SK-MEL-5 (cell line): Measurements from ENCODE around the gene PSMB3. TPM values are rescaled to one million over a fixed set of nuclear protein-coding genes. Genes with fewer than 3 reads are reported as not detected.

ENCODE experiments used
- DNase-seq: peaks from one replicate; pipeline ENCODE4 v3.0.0-alpha.2; 2016; ENCODE audit warnings: low read depth, low spot score
- in situ Hi-C: cut with HindIII; loops from 2 replicates; pipeline ENCODE4 v1.10.0; 2016; ENCODE audit warnings: low sequenced_read_pairs, high pct_unique_total_duplicates, low pct_unique_long_range_greater_than_20kb
- polyA plus RNA-seq, 2 experiments: library from polyadenylated mRNA; depleted of rRNA; stranded (reverse); fragments of >200 nt; gene quantifications; 2 replicates each; pipeline ENCODE4 v1.2.3, GENCODE V29; 2015
- total RNA-seq: library from RNA; depleted of rRNA; stranded (reverse); fragments of >200 nt; shearing (Covaris generic); gene quantifications from 2 replicates; pipeline ENCODE4 v1.2.3, GENCODE V29; 2014; rRNA removed

Gene PSMB3
- 300 and 342 TPM in 2 replicates for total RNA-seq
- polyA plus RNA-seq (2015; cell fraction: cytosol; rRNA removed), result 235 and 321 TPM in 2 replicates
- 50.7 and 62.3 TPM in 2 replicates for polyA plus RNA-seq (2015; cell fraction: nucleus; rRNA removed)

- in situ Hi-C loops, result no loop called here
- DNase-seq, result peak; percentile 100
Measured at GRCh38 chr17:38752308-38753070, at the start of gene PSMB3. TSS of gene PSMB3 (plus strand) at chr17:38752741. CDS start at chr17:38752827, 86 bp downstream.

DNA sequence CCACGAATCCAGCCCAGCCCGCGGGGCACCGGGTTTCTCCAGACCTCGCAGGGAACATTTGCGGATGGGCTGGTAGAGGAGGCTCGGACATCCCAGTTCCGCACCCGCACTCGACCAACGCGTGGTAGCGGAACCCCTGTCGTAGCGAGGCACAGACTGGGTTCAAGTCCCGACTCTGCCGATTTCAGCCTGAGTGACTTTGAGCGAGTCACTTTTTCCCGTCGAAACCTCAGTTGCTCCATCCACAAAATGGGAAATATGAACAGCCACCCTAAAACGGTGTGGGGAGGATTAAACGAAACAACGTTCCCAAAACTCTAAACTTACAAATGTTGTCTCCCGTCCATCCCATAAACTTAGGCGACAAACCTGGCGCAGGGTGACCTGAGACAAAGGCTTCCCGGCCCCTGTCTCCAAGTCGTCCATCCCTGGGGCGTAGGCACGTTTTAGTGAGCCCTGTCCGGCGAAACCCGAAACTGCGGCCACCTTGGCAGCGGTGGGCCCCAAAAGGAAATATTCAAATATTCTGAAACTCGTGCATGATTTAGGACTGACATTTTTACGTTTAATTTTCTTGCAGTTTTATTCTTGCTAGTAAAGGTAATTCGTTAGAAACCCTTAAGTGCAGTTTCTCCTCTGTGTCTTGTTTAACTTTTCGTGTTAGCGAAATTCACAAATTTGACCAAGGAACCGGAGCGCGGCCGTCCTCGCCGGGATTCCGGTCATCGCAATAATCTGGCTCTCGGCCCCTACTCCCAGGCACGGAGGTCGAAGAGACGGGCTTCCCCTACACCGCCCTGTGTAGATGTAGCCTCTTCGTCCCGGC, 49.4 kb upstream of the PSMB3 start:
- DNase-seq, result no peak
- in situ Hi-C loops, result no loop called here

DNA sequence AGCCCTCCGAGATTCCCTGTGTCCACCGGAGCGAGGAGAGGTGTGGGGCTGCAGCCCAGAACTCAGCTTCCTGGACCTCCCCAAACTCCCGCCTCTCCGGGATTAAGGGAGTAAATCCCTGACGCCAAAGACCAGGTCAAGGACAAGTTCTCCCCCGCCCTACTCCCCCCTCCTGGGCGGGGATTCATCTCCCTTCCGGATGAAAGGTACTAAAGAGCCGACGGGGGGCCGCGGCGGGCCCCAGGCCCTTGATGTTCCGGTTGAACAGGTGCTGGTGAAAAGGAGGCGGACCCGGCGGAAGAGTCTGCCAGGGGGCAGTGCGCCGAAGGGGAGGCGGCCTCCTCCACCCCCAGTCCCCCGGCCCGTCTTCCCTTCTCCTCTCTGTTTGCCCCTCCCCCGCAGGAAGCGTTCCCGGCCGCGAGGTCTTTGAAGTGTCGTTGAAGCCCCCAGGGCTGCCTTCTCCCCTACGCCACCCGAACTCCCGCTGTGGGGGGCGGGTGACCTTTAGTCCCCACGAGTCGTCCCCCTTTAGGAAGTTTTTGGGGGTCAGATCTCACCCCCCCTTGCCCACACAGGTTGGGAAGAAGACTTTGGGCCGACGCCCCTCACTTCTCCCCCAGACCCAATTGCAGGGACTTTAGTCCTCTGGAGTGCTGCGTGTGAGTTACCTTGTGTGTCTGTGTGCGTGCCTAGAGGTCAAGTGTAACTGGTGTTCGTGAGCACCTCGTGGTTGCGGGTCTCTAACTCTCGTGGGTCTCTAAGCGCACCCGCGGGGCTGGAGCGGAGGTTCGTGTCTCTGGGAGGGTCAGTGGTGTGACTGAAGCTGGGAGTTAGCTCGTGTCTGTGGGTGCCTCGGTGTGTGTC, 48.6 kb upstream of the PSMB3 start:
- in situ Hi-C loops, result no loop called here
- no peak for DNase-seq

DNA sequence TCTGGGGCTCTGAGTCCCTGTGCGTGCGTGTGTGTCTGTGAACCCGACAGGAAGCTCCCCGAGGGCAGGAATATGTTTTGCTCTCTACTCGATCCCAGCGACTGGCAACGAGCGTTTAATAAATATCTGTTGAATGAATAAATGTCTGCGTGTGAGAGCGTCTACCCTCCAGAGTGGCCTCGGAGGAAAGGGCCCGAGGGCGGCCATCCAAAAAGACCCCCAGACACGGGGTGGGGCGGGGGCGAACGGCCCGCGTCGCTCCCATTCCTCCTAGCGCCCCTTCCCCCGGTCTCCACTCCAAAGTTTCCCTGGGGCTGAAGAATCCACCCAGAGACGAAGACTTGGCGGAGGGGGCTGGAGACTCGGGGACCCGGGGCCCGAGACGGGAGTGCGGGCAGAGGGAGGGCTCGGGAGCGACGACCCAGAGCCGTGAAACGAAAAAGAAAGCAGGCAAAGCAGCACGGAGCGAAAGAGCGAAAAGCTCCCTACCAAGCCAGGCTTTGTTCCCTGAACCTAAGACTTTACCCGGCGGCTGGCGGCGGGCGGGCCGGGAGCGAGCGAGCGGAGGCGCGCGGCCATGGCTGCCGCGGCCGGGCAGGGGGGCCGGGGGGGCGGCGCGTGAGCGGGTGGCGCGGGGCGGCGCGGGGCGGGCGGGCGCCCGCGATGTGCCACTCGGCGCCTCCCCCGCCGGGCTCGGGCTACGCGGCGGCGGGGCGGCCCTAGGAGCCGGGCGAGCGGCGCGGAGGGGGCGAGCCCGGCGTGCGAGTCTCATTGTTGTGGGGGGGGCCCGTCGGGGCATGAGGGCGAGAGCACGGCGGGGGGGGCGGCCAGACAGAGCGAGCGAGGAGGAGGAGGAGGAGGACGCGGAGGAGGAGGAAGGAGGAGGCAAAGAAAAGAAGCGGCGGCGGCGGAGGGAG, 47.7 kb upstream of the PSMB3 start, which contains the start of gene MLLT6:
TSS of gene MLLT6 (plus strand) at position 668 of the 917 bp plus-strand sequence. CDS start 360 bp downstream, outside the sequence.
- peak; percentile 63 for DNase-seq
- in situ Hi-C loops, result no loop called here

GRCh38 chr17:38705523-38705802, 47.1 kb upstream of the PSMB3 start:
- no peak for DNase-seq
- in situ Hi-C loops, result no loop called here

- peak; percentile 74 for DNase-seq
Measured at GRCh38 chr17:38705803-38706504, 46.6 kb upstream of the PSMB3 start.

GRCh38 chr17:38706505-38707216, 45.9 kb upstream of the PSMB3 start:
- no peak for DNase-seq
- in situ Hi-C loops, result no loop called here

More at GRCh38 chr17:38705803-38706504, 46.6 kb upstream of the PSMB3 start:
- in situ Hi-C loops, result no loop called here

GRCh38 chr17:38707678-38708351, 44.7 kb upstream of the PSMB3 start:
- DNase-seq, result no peak
- in situ Hi-C loops, result no loop called here

- in situ Hi-C loops, result no loop called here
- DNase-seq, result no peak
Measured at GRCh38 chr17:38709104-38709820, 43.3 kb upstream of the PSMB3 start.

- in situ Hi-C loops, result no loop called here
- DNase-seq, result no peak
Measured at GRCh38 chr17:38709864-38710603, 42.5 kb upstream of the PSMB3 start.

- DNase-seq, result no peak
- in situ Hi-C loops, result no loop called here
Measured at GRCh38 chr17:38710604-38710962, 42.0 kb upstream of the PSMB3 start.

GRCh38 chr17:38710985-38711384, 41.6 kb upstream of the PSMB3 start:
- in situ Hi-C loops, result no loop called here

GRCh38 chr17:38711792-38712571, 40.6 kb upstream of the PSMB3 start:
- no peak for DNase-seq
- in situ Hi-C loops, result no loop called here

More at GRCh38 chr17:38710985-38711384, 41.6 kb upstream of the PSMB3 start:
- no peak for DNase-seq
